ENCODE measurements around the gene DHODH.

Gene DHODH

DNA sequence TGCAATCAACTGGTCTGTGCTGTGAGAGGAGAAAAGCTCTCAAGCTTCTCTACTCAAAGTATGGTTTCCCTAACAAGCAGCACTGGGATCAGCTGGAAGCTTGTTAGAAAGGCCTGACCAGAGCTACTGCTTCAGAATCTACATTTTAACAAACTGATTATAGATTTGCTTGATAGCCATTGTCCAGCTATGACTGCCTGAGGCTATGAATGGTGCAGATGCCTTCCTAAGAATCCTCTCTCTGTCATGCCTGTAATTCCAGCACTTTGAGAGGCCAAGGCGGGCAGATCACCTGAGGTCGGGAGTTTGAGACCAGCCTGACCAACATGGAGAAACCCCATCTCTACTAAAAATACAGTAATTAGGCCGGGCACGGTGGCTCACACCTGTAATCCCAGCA, 37.0 kb upstream of the DHODH start:
- TF ChIP-seq, protein P1, sequence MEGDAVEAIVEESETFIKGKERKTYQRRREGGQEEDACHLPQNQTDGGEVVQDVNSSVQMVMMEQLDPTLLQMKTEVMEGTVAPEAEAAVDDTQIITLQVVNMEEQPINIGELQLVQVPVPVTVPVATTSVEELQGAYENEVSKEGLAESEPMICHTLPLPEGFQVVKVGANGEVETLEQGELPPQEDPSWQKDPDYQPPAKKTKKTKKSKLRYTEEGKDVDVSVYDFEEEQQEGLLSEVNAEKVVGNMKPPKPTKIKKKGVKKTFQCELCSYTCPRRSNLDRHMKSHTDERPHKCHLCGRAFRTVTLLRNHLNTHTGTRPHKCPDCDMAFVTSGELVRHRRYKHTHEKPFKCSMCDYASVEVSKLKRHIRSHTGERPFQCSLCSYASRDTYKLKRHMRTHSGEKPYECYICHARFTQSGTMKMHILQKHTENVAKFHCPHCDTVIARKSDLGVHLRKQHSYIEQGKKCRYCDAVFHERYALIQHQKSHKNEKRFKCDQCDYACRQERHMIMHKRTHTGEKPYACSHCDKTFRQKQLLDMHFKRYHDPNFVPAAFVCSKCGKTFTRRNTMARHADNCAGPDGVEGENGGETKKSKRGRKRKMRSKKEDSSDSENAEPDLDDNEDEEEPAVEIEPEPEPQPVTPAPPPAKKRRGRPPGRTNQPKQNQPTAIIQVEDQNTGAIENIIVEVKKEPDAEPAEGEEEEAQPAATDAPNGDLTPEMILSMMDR (conservative IDR thresholded peaks at IDR 0.05; ENCODE audit: low read depth, low read length): no peak
- DNase-seq (ENCODE audit: low read depth): no peak

DNA sequence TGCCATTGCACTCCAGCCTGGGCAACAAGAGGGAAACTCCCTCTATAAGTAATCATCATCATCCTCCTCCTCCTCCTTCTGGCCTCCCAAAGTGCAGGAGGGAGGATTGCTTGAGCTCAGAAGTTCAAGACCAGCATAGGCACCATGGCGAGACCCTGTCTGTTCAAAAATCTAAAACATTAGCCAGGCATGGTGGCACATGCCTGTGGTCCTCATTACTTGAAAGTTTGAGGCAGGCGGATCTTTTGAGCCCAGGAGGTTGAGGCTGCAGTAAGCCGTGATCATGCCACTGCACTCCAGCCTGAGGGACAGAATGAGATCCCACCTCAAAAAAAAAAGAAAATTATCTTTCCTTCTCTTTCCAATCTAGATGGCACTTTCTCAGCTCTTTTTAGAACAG, 36.2 kb upstream of the DHODH start:
- H3K4me3 ChIP-seq (ENCODE audit: low read depth, low read length): no peak overlapping the region
- DNase-seq (ENCODE audit: low read depth): no peak
- TF ChIP-seq, protein P1 (conservative IDR thresholded peaks at IDR 0.05; ENCODE audit: low read depth, low read length): no peak

More for the DNA sequence above, 37.0 kb upstream of the DHODH start:
- H3K4me3 ChIP-seq (ENCODE audit: low read depth, low read length): no peak overlapping the region

DNA sequence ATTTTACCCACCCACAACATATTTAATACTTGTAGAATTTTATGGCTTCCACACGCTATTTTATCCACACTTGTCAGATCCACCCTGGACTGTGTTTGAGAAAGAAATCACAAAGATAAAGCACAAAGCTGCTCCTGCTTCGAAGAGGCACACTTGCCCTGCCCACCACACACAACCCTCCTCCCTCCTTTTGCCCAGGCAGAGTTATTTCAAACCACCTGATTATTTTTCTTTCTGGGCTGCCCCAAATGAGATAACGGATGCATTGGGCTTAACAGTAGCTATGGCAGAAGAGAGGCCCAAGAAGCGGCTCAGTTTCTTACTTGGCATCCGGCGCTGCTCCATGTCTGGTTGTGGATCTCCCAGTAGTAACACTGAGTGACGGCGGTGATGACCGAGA, 35.5 kb upstream of the DHODH start:
- no peak overlapping the region for H3K4me3 ChIP-seq (ENCODE audit: low read depth, low read length)
- no peak for DNase-seq (ENCODE audit: low read depth)
- TF ChIP-seq, protein P1 (conservative IDR thresholded peaks at IDR 0.05; ENCODE audit: low read depth, low read length): no peak

DNA sequence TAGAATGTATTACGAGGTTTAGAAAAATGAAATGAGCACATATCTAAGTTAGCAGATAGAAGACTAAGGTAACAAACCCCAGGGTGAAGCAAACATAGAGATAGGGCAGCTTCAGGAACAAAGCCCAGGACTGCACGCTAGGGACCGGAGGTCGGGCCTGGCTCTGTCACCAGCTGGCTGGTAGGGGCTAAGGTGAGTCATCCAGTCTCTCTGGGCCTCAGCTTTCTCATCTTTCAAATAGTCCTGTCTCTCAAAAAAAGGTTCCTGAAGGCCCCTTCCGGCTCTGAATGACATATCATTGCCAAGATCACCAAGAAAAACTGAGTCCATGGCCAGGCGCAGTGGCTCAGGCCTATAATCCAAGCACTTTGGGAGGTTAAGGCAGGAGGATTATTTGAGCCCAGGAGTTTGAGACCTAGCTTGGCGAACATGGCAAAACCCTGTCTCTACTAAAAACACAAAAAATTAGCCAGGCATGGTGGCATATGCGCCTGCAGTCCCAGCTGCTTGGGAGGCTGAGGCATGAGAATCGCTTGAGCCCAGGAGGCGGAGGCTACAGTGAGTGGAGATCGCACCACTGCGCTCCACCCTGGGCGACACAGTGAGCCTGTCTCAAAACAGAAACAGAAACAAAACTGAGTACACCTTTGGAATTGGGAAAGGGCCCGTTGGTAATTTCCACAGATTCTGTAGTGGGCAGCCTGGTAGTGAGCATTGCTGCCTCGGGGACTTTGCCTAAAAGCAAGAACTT, 34.3 kb upstream of the DHODH start:
- TF ChIP-seq, protein P1 (conservative IDR thresholded peaks at IDR 0.05; ENCODE audit: low read depth, low read length): no peak
- no peak for DNase-seq (ENCODE audit: low read depth)
- H3K4me3 ChIP-seq (ENCODE audit: low read depth, low read length): no peak overlapping the region

DNA sequence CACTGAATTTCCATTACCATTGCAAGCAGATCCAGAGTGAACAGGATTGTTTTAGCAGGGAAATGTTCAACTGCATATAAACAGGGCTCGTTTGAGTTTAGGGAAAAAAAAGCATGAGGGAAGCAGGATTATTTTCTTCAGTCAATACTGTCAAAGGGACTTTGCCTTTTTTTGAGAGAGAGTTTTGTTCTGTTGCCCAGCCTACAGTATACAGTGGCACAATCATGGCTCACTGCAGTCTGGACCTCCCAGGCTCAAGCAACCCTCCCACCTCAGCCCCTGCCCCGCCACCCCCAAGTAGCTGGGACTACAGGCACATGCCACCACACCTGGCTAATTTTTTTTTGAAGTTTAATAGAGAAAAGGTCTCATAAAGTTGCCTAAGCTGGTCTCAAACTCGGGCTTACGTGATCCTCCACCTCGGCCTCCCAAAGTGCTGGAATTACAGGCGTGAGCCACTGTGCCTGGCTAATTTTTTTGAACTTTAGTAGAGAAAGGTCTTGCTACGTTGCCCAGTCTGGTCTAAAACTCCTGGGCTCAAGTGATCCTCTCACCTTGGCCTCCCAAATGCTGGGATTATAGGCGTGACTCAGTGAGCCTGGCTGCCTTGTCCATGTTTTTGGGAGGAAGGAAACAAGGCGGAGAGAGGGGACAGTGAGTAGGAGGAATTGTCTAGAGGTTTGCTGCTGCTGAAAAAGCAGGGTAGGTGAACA, 23.1 kb upstream of the DHODH start:
- TF ChIP-seq, protein P1 (conservative IDR thresholded peaks at IDR 0.05; ENCODE audit: low read depth, low read length): no peak
- H3K4me3 ChIP-seq (ENCODE audit: low read depth, low read length): no peak overlapping the region
- no peak for DNase-seq (ENCODE audit: low read depth)

DNA sequence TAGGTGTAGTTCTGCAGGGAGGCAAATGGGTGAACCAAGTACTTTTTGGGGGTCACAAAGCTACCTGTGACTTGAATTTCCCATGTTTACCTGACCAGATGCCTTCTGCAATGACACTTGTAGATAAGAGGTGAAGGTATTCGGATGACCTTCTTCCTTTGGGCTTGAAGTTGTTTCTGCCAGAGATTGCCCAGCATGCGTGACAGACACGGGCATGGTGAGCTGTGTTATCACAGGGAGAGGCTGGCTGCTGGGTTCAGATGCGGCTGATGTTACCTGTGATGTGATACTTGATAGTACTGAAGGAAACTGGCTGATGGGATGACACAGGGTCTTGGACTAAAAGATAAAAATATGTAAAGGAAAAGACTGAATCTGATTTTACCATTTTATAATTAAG, 22.4 kb upstream of the DHODH start:
- no peak for DNase-seq (ENCODE audit: low read depth)
- TF ChIP-seq, protein P1 (conservative IDR thresholded peaks at IDR 0.05; ENCODE audit: low read depth, low read length): no peak
- no peak overlapping the region for H3K4me3 ChIP-seq (ENCODE audit: low read depth, low read length)
